ENCODE results near the gene SOBP.

Gene SOBP

DNA sequence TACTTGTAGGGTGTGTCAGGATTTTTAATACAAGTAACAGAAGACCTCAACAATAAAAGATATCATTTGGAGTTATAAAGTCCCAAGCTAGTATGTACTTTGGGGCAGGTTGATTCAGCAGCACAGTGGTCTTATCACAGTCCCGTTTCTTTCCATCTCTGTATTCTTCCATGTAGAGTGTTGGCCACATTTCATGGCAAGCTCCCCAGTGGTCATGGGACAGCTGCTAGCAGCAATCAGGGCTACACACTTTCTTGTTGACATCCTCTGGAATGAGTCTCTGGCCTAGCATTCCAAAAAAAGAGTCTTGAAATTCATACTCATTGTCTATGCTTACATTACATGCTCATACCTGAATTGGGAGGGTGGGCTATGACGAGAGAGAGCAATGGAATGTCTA lies 53.2 kb downstream of the SOBP start:
- no peaks in the 10 kb centered on the region for H3K36me3 ChIP-seq
- H3K4me1 ChIP-seq = peaks cover 22% of the 10 kb centered on the region
- H3K4me3 ChIP-seq (ENCODE audit: low read depth, low read length) = no peak overlapping the region
- DNase-seq = no peak
- TF ChIP-seq, protein P1, sequence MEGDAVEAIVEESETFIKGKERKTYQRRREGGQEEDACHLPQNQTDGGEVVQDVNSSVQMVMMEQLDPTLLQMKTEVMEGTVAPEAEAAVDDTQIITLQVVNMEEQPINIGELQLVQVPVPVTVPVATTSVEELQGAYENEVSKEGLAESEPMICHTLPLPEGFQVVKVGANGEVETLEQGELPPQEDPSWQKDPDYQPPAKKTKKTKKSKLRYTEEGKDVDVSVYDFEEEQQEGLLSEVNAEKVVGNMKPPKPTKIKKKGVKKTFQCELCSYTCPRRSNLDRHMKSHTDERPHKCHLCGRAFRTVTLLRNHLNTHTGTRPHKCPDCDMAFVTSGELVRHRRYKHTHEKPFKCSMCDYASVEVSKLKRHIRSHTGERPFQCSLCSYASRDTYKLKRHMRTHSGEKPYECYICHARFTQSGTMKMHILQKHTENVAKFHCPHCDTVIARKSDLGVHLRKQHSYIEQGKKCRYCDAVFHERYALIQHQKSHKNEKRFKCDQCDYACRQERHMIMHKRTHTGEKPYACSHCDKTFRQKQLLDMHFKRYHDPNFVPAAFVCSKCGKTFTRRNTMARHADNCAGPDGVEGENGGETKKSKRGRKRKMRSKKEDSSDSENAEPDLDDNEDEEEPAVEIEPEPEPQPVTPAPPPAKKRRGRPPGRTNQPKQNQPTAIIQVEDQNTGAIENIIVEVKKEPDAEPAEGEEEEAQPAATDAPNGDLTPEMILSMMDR (IDR thresholded peaks at IDR 0.05; ENCODE audit: low read depth, low read length) = no peak
- H3K9me3 ChIP-seq = no peaks in the 10 kb centered on the region
- H3K27me3 ChIP-seq = no peaks in the 10 kb centered on the region

DNA sequence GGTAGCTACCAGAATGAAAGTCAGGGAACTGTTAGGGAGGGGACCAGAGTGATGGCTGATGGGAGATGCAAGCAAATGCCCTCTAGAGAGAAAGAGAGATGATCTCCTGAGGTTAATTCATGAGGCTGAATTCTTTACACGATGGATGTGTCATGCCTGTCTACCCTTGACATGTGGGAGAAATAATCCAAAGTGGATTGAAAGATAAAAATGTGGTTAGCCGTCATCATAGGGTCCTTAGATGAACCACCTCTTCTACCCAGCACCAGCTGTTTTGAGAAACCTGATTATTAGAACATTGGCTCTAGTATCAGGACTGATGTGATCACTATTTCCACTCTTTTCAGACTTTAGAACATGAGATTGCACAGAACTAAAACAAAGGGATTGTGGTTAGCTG lies 53.6 kb downstream of the SOBP start:
- no peaks in the 10 kb centered on the region for H3K27me3 ChIP-seq
- peaks cover 22% of the 10 kb centered on the region for H3K4me1 ChIP-seq
- TF ChIP-seq, protein P1 (IDR thresholded peaks at IDR 0.05; ENCODE audit: low read depth, low read length) = no peak
- no peaks in the 10 kb centered on the region for H3K36me3 ChIP-seq
- no peak for DNase-seq
- no peaks in the 10 kb centered on the region for H3K9me3 ChIP-seq
- H3K4me3 ChIP-seq (ENCODE audit: low read depth, low read length) = no peak overlapping the region

DNA sequence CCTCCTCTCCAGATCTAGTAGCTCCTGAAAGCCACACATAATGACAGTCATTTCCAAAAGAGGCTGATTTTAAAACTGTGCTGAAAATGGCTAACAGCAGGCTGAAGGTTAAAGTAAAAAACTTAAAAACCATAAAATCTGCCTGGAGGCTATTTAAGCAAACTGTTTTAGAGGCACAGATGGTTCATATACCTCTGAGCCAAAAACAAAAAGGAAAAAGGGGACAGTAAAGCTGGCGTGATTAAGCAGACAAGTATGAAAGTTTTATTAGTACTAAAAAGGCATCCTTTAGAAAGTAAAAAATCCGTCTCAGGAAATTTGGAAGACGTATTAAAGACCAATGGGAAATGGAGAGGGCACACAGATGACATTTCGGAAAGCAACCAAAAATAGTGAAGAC lies 55.8 kb downstream of the SOBP start:
- Histone ChIP-seq H3K4me1 (peaks cover 13% of the 10 kb centered on the region), H3K9me3 (no peaks in the 10 kb centered on the region), H3K36me3 (no peaks in the 10 kb centered on the region), H3K27me3 (no peaks in the 10 kb centered on the region), H3K4me3 (ENCODE audit: low read depth, low read length) (no peak overlapping the region)
- TF ChIP-seq, protein P1 (IDR thresholded peaks at IDR 0.05; ENCODE audit: low read depth, low read length) = no peak
- no peak for DNase-seq

DNA sequence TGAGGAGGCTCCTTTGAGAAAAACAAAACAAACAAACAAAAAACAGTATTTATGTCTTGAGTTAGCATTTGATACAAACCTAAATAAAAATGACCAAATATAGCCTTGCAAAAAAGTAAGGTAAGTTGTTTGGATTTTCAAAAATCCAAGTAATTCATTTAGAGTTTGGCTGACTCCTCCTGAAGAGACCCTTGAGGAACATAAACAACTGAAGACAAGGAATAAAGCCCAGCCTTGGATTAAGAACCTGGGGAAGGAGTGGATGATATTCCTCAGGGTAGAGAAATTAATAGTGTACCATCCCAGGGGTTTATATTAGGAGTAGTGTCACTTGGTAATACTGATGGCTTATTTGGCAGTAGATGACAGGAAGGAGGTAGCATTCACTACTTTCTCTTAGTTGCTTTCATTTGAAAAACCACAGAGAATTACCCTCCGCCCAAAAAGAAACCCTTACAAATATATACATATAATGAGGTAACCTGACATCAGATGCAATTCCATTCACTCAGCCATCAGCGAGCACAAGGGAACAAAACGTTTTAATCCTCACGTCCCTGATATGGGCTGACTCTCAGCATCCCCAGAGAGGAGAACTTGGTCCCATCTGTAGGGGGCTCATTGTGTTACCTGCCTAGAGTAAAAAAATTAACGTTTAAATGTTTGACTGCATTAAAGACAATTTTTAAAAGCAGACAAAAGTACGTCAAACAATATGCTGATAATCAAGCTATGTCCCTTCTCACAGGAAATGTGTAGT lies 57.0 kb downstream of the SOBP start:
- no peak overlapping the region for H3K4me3 ChIP-seq (ENCODE audit: low read depth, low read length)
- H3K27me3 ChIP-seq = no peaks in the 10 kb centered on the region
- TF ChIP-seq, protein P1 (IDR thresholded peaks at IDR 0.05; ENCODE audit: low read depth, low read length) = no peak
- no peaks in the 10 kb centered on the region for H3K9me3 ChIP-seq
- H3K36me3 ChIP-seq = no peaks in the 10 kb centered on the region
- no peak for DNase-seq
- H3K4me1 ChIP-seq = peaks cover 15% of the 10 kb centered on the region

DNA sequence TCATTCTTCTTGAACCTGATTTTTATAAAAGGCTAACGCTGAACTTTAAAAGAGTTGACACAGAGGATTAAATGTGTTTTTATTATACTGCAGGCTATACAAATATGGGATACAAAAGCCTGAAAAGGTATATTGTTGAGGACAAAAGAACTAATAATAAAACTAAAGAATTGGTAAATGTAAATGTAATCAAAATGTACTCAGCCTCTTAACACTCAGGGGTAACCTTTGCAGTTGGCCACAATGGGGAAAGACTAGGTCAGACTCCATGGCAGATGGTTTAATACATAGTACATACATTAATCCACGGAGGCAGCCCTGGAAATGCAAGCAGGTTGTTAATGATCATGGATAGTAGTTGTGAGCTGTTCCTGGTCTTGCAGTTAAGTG lies 57.5 kb downstream of the SOBP start:
- peaks cover 15% of the 10 kb centered on the region for H3K4me1 ChIP-seq
- no peaks in the 10 kb centered on the region for H3K9me3 ChIP-seq
- DNase-seq = no peak
- no peak overlapping the region for H3K4me3 ChIP-seq (ENCODE audit: low read depth, low read length)
- H3K27me3 ChIP-seq = no peaks in the 10 kb centered on the region
- TF ChIP-seq, protein P1 (IDR thresholded peaks at IDR 0.05; ENCODE audit: low read depth, low read length) = no peak
- no peaks in the 10 kb centered on the region; the same call in 1 of the 2 replicates for H3K36me3 ChIP-seq

DNA sequence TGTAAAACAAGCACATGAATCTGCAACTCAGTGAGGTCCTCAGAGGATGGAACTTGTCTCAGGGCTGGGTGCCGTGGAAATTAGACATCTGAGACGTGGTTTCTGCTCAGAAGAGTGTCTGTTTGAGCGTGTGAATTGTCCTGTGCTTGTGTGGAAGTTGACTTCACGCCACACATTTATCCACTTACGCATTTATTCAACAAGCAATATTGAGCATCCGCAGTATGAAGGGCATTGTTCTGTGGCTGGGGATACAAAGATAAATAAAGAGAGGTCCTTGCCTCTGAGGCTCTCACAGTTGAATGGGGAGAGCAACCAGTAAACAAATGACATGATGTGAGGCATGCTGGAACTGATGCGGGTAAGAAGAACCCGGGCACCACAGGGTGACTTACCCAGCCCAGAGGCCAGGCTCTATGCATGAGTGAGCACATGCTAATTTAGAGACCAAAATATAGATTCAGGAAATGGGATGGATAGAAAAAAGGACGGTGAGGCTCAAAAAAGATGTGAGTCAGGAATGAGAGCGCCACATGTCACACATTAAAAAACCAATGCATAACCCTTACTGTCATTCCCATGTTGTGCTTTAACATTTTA lies 60.4 kb downstream of the SOBP start:
- no peak overlapping the region for H3K4me3 ChIP-seq (ENCODE audit: low read depth, low read length)
- no peak for DNase-seq
- TF ChIP-seq, protein P1 (IDR thresholded peaks at IDR 0.05; ENCODE audit: low read depth, low read length) = no peak

More for the DNA sequence above, 60.4 kb downstream of the SOBP start:
- H3K4me1 ChIP-seq = peaks cover 29% of the 10 kb centered on the region
- no peaks in the 10 kb centered on the region for H3K9me3 ChIP-seq
- H3K27me3 ChIP-seq = no peaks in the 10 kb centered on the region
- H3K36me3 ChIP-seq = peaks cover 3% of the 10 kb centered on the region; the same call in 1 of the 2 replicates
